ENCODE results near the gene CHAD. TPM values are rescaled to one million over a fixed set of nuclear protein-coding genes. Genes with fewer than 3 reads are reported as not detected.

CHAD gene
- total and polyA plus RNA-seq, 2 donors (not counting 3 experiments of a cell fraction or from before 2014, with no cell fraction given), result not detected

GRCh38 chr17:50440838-50441829, 27.5 kb downstream of the CHAD start:
- BruUV-seq (replicated peaks), result no TSS peak
- no peaks in the 10 kb centered on the region for H3K9me3 ChIP-seq (replicated peaks; ENCODE audit: control insufficient read depth, insufficient read depth, low read length)
- no peak overlapping the region for H2AFZ ChIP-seq (ENCODE audit: low read depth, low read length)
- TF ChIP-seq POLR2AphosphoS5 (IDR thresholded peaks at IDR 0.05; ENCODE audit: insufficient read depth, low read depth, low read length) (no peak), JUN (IDR thresholded peaks at IDR 0.05; ENCODE audit: borderline replicate concordance, insufficient read depth, insufficient read length, low read depth) (no peak), POLR2A (IDR thresholded peaks at IDR 0.05; ENCODE audit: low read depth, low read length) (no peak), GATA2 (IDR thresholded peaks at IDR 0.05; ENCODE audit: insufficient read depth, insufficient read length, low read depth, low read length) (no peak), MAX (IDR thresholded peaks at IDR 0.05; ENCODE audit: insufficient read depth, insufficient read length) (no peak), MYC (IDR thresholded peaks at IDR 0.05; ENCODE audit: low read depth, low read length) (no peak), EZH2 (IDR thresholded peaks at IDR 0.05; ENCODE audit: borderline replicate concordance, low read depth, low read length, severe bottlenecking) (no peak), CTCF (IDR thresholded peaks at IDR 0.05; ENCODE audit: extremely low read depth in 1 of 2, insufficient read depth in 1 of 2, low read depth in 1 of 2, low read length in 2 of 2) (no peak), FOS (IDR thresholded peaks at IDR 0.05; ENCODE audit: borderline replicate concordance, insufficient read depth, low read length) (no peak)
- no peaks in the 10 kb centered on the region for H3K79me2 ChIP-seq (ENCODE audit: control insufficient read depth, insufficient read depth, low read length)
- H3K4me3 ChIP-seq (replicated peaks in 1 of 3; ENCODE audit: insufficient read depth in 1 of 3, low read depth in 1 of 3, low read length in 3 of 3), result no peak overlapping the region
- no peak overlapping the region for H3K4me2 ChIP-seq (ENCODE audit: insufficient read depth, low read length)
- no peak overlapping the region for H3K27ac ChIP-seq (ENCODE audit: insufficient read depth, low read depth, low read length)
- H3K9me1 ChIP-seq (replicated peaks; ENCODE audit: control insufficient read depth, extremely low read depth, insufficient read depth, low read length), result no peaks in the 10 kb centered on the region
- FAIRE-seq (no peak), DNase-seq (ENCODE audit: low read depth, low spot score) (no peak)
- intact Hi-C loops (cut with micrococcal nuclease), result no loop called here
- H3K36me3 ChIP-seq (ENCODE audit: control insufficient read depth in 2 of 2, extremely low read depth in 1 of 2, insufficient read depth in 2 of 2, low read length in 2 of 2), result peaks cover 0 to 4% of the 10 kb centered on the region in 2 experiments
- dilution Hi-C loops (cut with MboI; ENCODE audit: extremely low pct_ligation_motif_present, low sequenced_read_pairs), result no loop called here
- no peaks in the 10 kb centered on the region for H3K4me1 ChIP-seq (ENCODE audit: control insufficient read depth, extremely low read depth, insufficient read depth, low read length)
- ChIA-PET CTCF (interaction anchor here (0.8 kb wide), 1 partner anchor 28 kb away, joined by 3 read pairs; the partner anchor contains the start of gene CHAD), POLR2A (no interaction called here)
- H3K9ac ChIP-seq (replicated peaks; ENCODE audit: extremely low read depth, insufficient read depth, low read length), result no peak overlapping the region
- H4K20me1 ChIP-seq (replicated peaks; ENCODE audit: control insufficient read depth, extremely low read depth, insufficient read depth, low read length), result no peaks in the 10 kb centered on the region
- no peaks in the 10 kb centered on the region for H3K27me3 ChIP-seq (ENCODE audit: control insufficient read depth in 2 of 2, insufficient read depth in 2 of 2, low read length in 2 of 2)
